Naive thymus-derived CD4-positive, alpha-beta T cell (primary cell): ENCODE measurements around the gene LMLN. TPM values are rescaled to one million over a fixed set of nuclear protein-coding genes. Genes with fewer than 3 reads are reported as not detected.
A peak's percentile ranks its signal among the peaks of the same experiment; 100 is the strongest.
"Not testable (repeated sequence)": the region's sequence is repeated elsewhere in the genome, so short reads cannot be mapped to it uniquely, and the experiment has no call there.

Experiments used
- ATAC-seq: fragments of 150-1000 bp; cut with Tn5 transposase; 2 replicates; pipeline ENCODE4 v1.10.0; 2021; ENCODE audit warnings: mild to moderate bottlenecking, moderate library complexity
- CTCF ChIA-PET: fragments of 350-600 bp; sonication (Branson Sonifier 250); formaldehyde crosslinking; loops from one replicate; lab custom pipeline; 2021; ENCODE audit warnings: antibody characterized with exemption; lab: Charles Lee
- POLR2A ChIA-PET: fragments of 350-600 bp; sonication (Branson Sonifier 250); formaldehyde crosslinking; loops from one replicate; lab custom pipeline; 2021; ENCODE audit warnings: antibody characterized with exemption, inconsistent platforms; lab: Charles Lee
- DNase-seq, 9 donors: peaks; one replicate each; pipeline versions ENCODE4 v3.0.0 to v3.0.0-alpha.2; 2020 to 2022; ENCODE audit warnings: mixed read lengths in 1 of 9
- H3K27ac ChIP-seq: one replicate; pipeline ENCODE4 v1.7.0; 2013; ENCODE audit warnings: mild to moderate bottlenecking, low read depth, low read length, moderate library complexity
- H3K27me3 ChIP-seq, 2 donors: one replicate each; pipeline ENCODE4 v1.7.0; 2013; ENCODE audit warnings: low read length in 2 of 2, mild to moderate bottlenecking in 2 of 2, moderate library complexity in 2 of 2; ENCODE audit not compliant: control insufficient read depth in 2 of 2, insufficient read depth in 2 of 2
- H3K36me3 ChIP-seq, 3 experiments: 1 replicate in 2 of 3; 2 replicates in 1 of 3; pipeline ENCODE4 v1.7.0; 2013; ENCODE audit warnings: low read length in 3 of 3, mild to moderate bottlenecking in 3 of 3, moderate library complexity in 1 of 3; ENCODE audit not compliant: insufficient read depth in 3 of 3, control insufficient read depth in 2 of 3
- H3K4me1 ChIP-seq, 2 donors: one replicate each; pipeline ENCODE4 v1.7.0; 2013; ENCODE audit warnings: low read length in 2 of 2, mild to moderate bottlenecking in 2 of 2, moderate library complexity in 1 of 2; ENCODE audit not compliant: control insufficient read depth in 2 of 2, insufficient read depth in 2 of 2
- H3K4me3 ChIP-seq: 2 replicates; pipeline ENCODE4 v1.7.0; 2013; ENCODE audit warnings: mild to moderate bottlenecking, low read length
- H3K9me3 ChIP-seq, 3 experiments: 1 replicate in 2 of 3; 2 replicates in 1 of 3; pipeline ENCODE4 v1.7.0; 2013; ENCODE audit warnings: low read length in 3 of 3; ENCODE audit not compliant: control insufficient read depth in 2 of 3
- H3K27ac Mint-ChIP-seq, 9 donors: one replicate each; pipeline ENCODE4 v1.8.0; 2020 to 2022; ENCODE audit warnings: mixed read lengths in 9 of 9, mild to moderate bottlenecking in 8 of 9, moderate library complexity in 5 of 9, inconsistent platforms in 2 of 9
- H3K27me3 Mint-ChIP-seq, 5 donors: one replicate each; pipeline ENCODE4 v1.8.0; 2021 to 2022; ENCODE audit warnings: mixed read lengths in 5 of 5, mild to moderate bottlenecking in 1 of 5
- H3K36me3 Mint-ChIP-seq, 5 donors: one replicate each; pipeline ENCODE4 v1.8.0; 2020 to 2022; ENCODE audit warnings: mixed read lengths in 5 of 5, mild to moderate bottlenecking in 3 of 5, inconsistent platforms in 1 of 5
- H3K4me1 Mint-ChIP-seq, 7 donors: one replicate each; pipeline ENCODE4 v1.8.0; 2020 to 2022; ENCODE audit warnings: mixed read lengths in 7 of 7, mild to moderate bottlenecking in 3 of 7, inconsistent platforms in 1 of 7
- H3K4me3 Mint-ChIP-seq, 10 donors: one replicate each; pipeline ENCODE4 v1.8.0; 2020 to 2022; ENCODE audit warnings: mild to moderate bottlenecking in 10 of 10, mixed read lengths in 10 of 10, moderate library complexity in 6 of 10, inconsistent platforms in 2 of 10
- H3K9me3 Mint-ChIP-seq, 11 donors: one replicate each; pipeline ENCODE4 v1.8.0; 2020 to 2022; ENCODE audit warnings: mixed read lengths in 11 of 11, mild to moderate bottlenecking in 4 of 11, inconsistent platforms in 1 of 11, moderate library complexity in 1 of 11
- intact Hi-C, 2 donors: fragments of 100-400 bp; cut with micrococcal nuclease; formaldehyde crosslinking; loops; one replicate each; pipeline ENCODE4 v1.15.1; 2023
- polyA plus RNA-seq, 2 donors: library from polyadenylated mRNA; unstranded; fragments of 300-500 nt; fragmentation: Illumina TruSeq; gene quantifications; one replicate each; pipeline ENCODE4 v1.2.3, GENCODE V29; 2021
- total RNA-seq, 6 experiments: library from RNA in 5 of 6; stranded (reverse) in 5 of 6; gene quantifications; 1 replicate in 5 of 6; 2 replicates in 1 of 6; pipeline ENCODE4 v1.2.3 and lab custom pipeline; 2021 to 2026

The LMLN gene
- total and polyA plus RNA-seq, 7 experiments from 2014 or later = 1.5 to 10.9 (median 4.6) TPM

DNA sequence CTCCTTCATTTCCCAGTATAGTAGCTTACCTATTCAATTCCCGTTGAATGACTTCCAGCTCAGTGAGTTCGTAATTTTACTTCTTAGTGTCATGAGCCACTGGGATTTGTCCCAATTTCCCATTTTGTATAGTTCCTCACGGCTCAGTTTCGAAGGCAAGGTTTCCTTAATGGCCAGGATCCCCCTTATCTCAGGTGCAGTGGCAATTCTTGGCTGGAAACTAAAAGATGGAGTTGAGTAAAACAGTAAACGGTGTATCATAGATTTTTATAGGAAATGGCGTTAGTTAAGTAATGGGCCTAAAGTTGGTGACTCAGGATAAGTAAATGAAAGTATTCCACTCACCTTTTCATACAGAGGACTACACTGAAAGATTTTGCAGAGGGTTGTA, 522 bp upstream of the LMLN start:
- Histone ChIP-seq H3K9me3 (no peaks in the 10 kb centered on the region), H3K27me3 (no peaks in the 10 kb centered on the region), H3K4me3 (peak overlapping the region; percentile 91), H3K36me3 (peaks cover 0 to 31% (median 15%) of the 10 kb centered on the region in 3 experiments), H3K4me1 (peaks cover 26 to 27% of the 10 kb centered on the region in 2 donors), H3K27ac (peak overlapping the region; percentile 86)
- H3K9me3 Mint-ChIP-seq = peaks cover 0 to 2% (median 0%) of the 10 kb centered on the region in 11 donors
- ChIA-PET POLR2A (interaction anchor here (0.6 to 2.5 kb wide), 3 partner anchors 9 to 1642 kb away, joined by 3 to 26 read pairs (median 3); partner anchors contain the start of genes DYNLT2B and RPL35A), CTCF (no interaction called here)
- intact Hi-C loops = loop anchor here in 1 of 2 donors (10.0 kb wide), 2 partner anchors 165 to 405 kb away; partner anchors contain the start of genes BDH1 and LRCH3
- H3K36me3 Mint-ChIP-seq = peaks cover 0 to 22% (median 8%) of the 10 kb centered on the region in 5 donors
- peaks cover 0 to 2% (median 0%) of the 10 kb centered on the region in 5 donors for H3K27me3 Mint-ChIP-seq
- DNase-seq (no peak), ATAC-seq (no peak)
- H3K4me1 Mint-ChIP-seq = peaks cover 33 to 79% (median 54%) of the 10 kb centered on the region in 7 donors
- peak overlapping the region; percentile 86 to 98 (median 92) for H3K4me3 Mint-ChIP-seq
- peak overlapping the region; percentile 92 to 97 (median 96) for H3K27ac Mint-ChIP-seq

DNA sequence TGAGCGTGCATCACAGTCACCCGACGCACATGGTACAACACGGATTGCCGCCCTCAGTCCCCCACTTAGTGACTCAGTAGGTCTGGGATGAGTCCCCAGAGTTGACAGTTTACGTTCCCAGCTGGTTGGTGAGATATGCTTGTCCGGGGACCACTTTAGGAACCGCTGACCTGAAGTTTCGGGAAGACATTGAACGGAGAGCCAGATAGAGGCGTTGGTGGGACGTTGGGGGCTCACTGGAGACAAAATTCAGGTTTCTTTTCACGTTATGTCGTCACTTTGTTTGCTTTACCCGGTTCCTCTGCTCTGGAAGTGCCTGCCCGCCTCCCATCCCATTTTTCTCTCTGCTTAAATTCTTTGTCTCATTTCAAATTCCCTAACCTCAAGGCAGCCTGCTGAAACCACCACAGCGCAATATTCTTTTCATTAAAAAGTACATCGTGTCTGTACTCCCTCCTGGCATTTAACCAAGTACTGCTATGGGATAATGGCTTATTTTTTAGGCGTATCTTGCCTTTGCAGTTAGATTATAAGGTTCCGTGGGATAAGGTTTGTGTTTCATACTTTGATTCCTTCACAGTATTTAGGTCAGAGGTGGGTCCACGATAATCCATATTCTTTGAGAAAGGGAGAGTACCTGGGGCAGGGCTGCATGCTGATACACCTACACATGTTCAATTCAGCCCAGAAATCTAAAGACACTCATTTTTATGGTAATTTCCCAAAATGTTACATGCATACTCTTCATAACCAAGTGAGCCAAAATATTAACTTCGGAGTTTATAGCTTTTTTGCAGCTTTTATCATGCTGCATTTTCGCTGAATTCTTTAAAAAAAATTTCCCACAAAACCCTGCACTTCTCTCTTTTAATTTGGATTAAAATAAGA, 921 bp downstream of the LMLN start:
- Histone ChIP-seq H3K4me1 (peaks cover 26 to 27% of the 10 kb centered on the region in 2 donors), H3K9me3 (no peaks in the 10 kb centered on the region), H3K36me3 (peaks cover 0 to 17% (median 3%) of the 10 kb centered on the region in 3 experiments), H3K4me3 (peak overlapping the region; percentile 91), H3K27ac (peak overlapping the region; percentile 86), H3K27me3 (no peaks in the 10 kb centered on the region)
- Mint-ChIP-seq H3K36me3 (peaks cover 0 to 17% (median 3%) of the 10 kb centered on the region in 5 donors), H3K9me3 (peaks cover 0 to 2% (median 0%) of the 10 kb centered on the region in 11 donors), H3K27ac (peak overlapping the region; percentile 92 to 97 (median 96)), H3K4me3 (peak overlapping the region; percentile 86 to 98 (median 92)), H3K27me3 (peaks cover 0 to 2% (median 0%) of the 10 kb centered on the region in 5 donors), H3K4me1 (peaks cover 33 to 74% (median 48%) of the 10 kb centered on the region in 7 donors)
- ChIA-PET POLR2A (interaction anchor here (1.0 to 1.2 kb wide), 4 partner anchors 10 to 35 kb away, joined by 3 to 8 read pairs (median 5); partner anchors contain the start of gene RPL35A), CTCF (interaction anchor here (1.0 kb wide), 1 partner anchor 11 kb away, joined by 4 read pairs; the partner anchor contains the start of gene RPL35A)
- intact Hi-C loops = loop anchor here (1.0 to 5.0 kb wide), 6 partner anchors 11 to 404 kb away; partner anchors contain the start of genes RPL35A (in 2 of the 2), BDH1 (in 1 of the 2) and LRCH3 (in 1 of the 2)
- ATAC-seq (no peak), DNase-seq (no peak)

DNA sequence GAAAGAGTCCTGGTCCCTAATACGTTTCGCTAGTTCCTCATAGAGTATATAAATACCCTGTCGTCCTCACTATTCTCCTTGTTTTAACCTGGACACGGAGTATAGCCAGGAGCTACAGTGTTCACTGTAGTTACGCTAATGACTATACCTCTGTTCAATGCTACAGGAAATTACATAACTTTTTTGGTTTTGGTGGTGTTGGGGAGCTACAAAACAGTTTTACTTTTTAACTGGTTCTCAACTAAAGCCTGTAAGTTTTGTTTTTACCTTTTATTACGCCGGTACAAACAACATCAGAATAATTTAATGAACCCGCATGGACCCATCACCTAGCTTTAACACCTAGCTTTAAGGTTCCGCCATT, 1.5 kb downstream of the LMLN start:
- H3K27me3 ChIP-seq = no peaks in the 10 kb centered on the region
- peaks cover 0 to 17% (median 0%) of the 10 kb centered on the region in 5 donors for H3K36me3 Mint-ChIP-seq
- H3K4me1 ChIP-seq = peaks cover 26 to 27% of the 10 kb centered on the region in 2 donors
- ChIA-PET POLR2A (interaction anchor here (0.6 to 1.2 kb wide), 5 partner anchors 10 to 249 kb away, joined by 3 to 8 read pairs (median 6); no protein-coding TSS in a partner anchor), CTCF (interaction anchor here (1.0 kb wide), 1 partner anchor 11 kb away, joined by 4 read pairs; the partner anchor contains the start of gene RPL35A)
- H3K4me1 Mint-ChIP-seq = peaks cover 33 to 74% (median 48%) of the 10 kb centered on the region in 7 donors
- peaks cover 0 to 5% (median 0%) of the 10 kb centered on the region in 11 donors for H3K9me3 Mint-ChIP-seq
- DNase-seq (peak in 6 of 9 donors; percentile 21 to 54 (median 31)), ATAC-seq (no peak)
- peak overlapping the region in 8 of 9 donors; percentile 92 to 97 (median 96) for H3K27ac Mint-ChIP-seq
- peak overlapping the region; percentile 86 for H3K27ac ChIP-seq
- peaks cover 0 to 13% (median 0%) of the 10 kb centered on the region in 3 experiments for H3K36me3 ChIP-seq
- no peaks in the 10 kb centered on the region for H3K9me3 ChIP-seq
- peaks cover 0 to 2% (median 0%) of the 10 kb centered on the region in 5 donors for H3K27me3 Mint-ChIP-seq
- intact Hi-C loops = loop anchor here (2.0 to 5.0 kb wide), 4 partner anchors 119 to 404 kb away; partner anchors contain the start of genes BDH1 (in 1 of the 2) and LRCH3 (in 1 of the 2)
- peak overlapping the region; percentile 69 to 98 (median 88) for H3K4me3 Mint-ChIP-seq
- peak overlapping the region; percentile 91 for H3K4me3 ChIP-seq

DNA sequence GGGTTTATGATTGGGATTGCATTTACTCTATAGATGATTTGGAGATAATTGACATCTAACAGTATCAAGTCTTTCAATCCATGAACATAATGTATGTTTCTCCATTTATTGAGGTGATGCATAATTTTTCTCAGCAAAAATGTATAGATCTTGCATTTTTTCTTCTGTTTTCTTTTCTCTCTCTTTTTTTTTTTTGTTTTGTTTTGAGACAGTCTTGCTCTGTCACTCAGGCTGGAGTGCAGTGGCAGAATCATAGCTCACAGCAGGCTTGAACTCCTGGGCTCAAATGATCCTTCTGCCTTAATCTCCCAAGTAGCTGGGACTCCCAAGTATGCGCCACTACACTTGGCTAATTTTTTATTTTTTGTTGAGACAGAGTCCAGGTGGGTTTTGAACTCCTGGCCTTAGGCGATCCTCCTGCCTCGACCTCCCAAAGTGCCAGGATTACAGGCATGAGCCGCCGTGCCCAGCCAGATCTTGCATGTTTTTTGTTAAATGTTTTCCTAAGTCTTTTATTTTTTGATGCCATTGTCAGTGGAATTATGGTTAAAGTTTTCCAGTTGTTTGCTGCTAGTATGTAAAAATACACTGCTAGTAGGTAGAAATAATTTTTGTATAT, 3.1 kb downstream of the LMLN start:
- H3K4me3 ChIP-seq = no peak overlapping the region
- Mint-ChIP-seq H3K4me1 (peaks cover 25 to 58% (median 42%) of the 10 kb centered on the region in 7 donors), H3K36me3 (peaks cover 0 to 14% (median 9%) of the 10 kb centered on the region in 5 donors), H3K9me3 (peaks cover 0 to 18% (median 8%) of the 10 kb centered on the region in 11 donors), H3K4me3 (no peak overlapping the region), H3K27ac (peak overlapping the region in 5 of 9 donors; percentile 35 to 97 (median 67)), H3K27me3 (peaks cover 0 to 4% (median 0%) of the 10 kb centered on the region in 5 donors)
- no peak for DNase-seq
- H3K27ac ChIP-seq = no peak overlapping the region
- ATAC-seq = no peak
- peaks cover 0 to 4% (median 0%) of the 10 kb centered on the region in 3 experiments for H3K36me3 ChIP-seq
- peaks cover 0 to 4% (median 0%) of the 10 kb centered on the region in 3 experiments for H3K9me3 ChIP-seq
- ChIA-PET POLR2A (interaction anchor here (0.9 to 1.2 kb wide), 2 partner anchors 9 to 12 kb away, joined by 5 read pairs; no protein-coding TSS in a partner anchor), CTCF (no interaction called here)
- intact Hi-C loops = loop anchor here in 1 of 2 donors (5.0 kb wide), 2 partner anchors 211 to 406 kb away; partner anchors contain the start of gene BDH1
- no peaks in the 10 kb centered on the region for H3K27me3 ChIP-seq
- peaks cover 26 to 27% of the 10 kb centered on the region in 2 donors for H3K4me1 ChIP-seq

DNA sequence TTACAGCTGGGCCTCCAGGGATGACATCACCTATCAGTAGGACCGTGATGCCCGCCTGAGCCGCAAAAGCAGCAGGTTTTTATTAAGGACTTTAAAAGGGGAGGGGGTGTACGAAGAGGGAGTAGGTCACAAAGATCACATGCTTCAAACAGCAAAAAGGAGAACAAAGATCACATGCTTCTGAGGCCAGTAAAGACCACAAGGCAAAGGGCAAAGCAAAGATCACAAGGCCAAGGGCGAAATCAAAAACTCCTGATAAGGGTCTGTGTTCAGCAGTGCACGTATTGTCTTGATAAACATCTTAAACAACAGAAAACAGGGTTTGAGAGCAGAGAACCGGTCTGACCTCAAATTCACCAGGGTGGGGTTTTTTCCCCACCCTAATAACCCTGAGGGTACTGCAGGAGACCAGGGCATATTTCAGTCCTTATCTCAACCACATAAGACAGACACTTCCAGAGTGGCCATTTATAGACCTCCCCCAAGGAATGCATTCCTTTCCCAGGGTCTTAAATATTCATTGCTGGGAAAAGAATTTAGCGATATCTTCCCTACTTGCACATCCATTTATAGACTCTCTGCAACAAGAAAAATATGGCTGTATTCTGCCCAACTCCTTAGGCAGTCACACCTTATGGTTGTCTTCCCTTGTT, 7.4 kb downstream of the LMLN start:
- peaks cover 0 to 20% (median 9%) of the 10 kb centered on the region in 7 donors for H3K4me1 Mint-ChIP-seq
- H3K4me3 Mint-ChIP-seq, H3K27ac Mint-ChIP-seq, H3K36me3 ChIP-seq, CTCF ChIA-PET, H3K4me3 ChIP-seq, H3K27me3 Mint-ChIP-seq, intact Hi-C loops, H3K4me1 ChIP-seq, H3K27me3 ChIP-seq, DNase-seq, ATAC-seq, POLR2A ChIA-PET, H3K9me3 ChIP-seq, H3K27ac ChIP-seq: not testable (repeated sequence)
- H3K9me3 Mint-ChIP-seq = peaks cover 0 to 28% (median 12%) of the 10 kb centered on the region in 11 donors
- peaks cover 4 to 16% (median 15%) of the 10 kb centered on the region in 5 donors for H3K36me3 Mint-ChIP-seq
